Osteocyte (in vitro differentiated cells): ENCODE data around the gene HOGA1. TPM values are rescaled to one million over a fixed set of nuclear protein-coding genes. Genes with fewer than 3 reads are reported as not detected.

Experiments used
- DNase-seq: peaks from one replicate; pipeline ENCODE4 v3.0.0; 2021; ENCODE audit warnings: mixed read lengths; ENCODE audit not compliant: unreplicated experiment; ENCODE audit errors: extremely low spot score
- H3K27ac Mint-ChIP-seq: one replicate; pipeline ENCODE4 v1.8.0; 2021; ENCODE audit warnings: mild to moderate bottlenecking, mixed read lengths; ENCODE audit not compliant: unreplicated experiment
- H3K27me3 Mint-ChIP-seq: one replicate; pipeline ENCODE4 v1.8.0; 2021; ENCODE audit warnings: mixed read lengths; ENCODE audit not compliant: unreplicated experiment
- H3K36me3 Mint-ChIP-seq: one replicate; pipeline ENCODE4 v1.8.0; 2021; ENCODE audit warnings: mixed read lengths; ENCODE audit not compliant: unreplicated experiment
- H3K4me1 Mint-ChIP-seq: one replicate; pipeline ENCODE4 v1.8.0; 2021; ENCODE audit warnings: mixed read lengths; ENCODE audit not compliant: unreplicated experiment
- H3K4me3 Mint-ChIP-seq: one replicate; pipeline ENCODE4 v1.8.0; 2021; ENCODE audit warnings: mild to moderate bottlenecking, moderate library complexity, mixed read lengths; ENCODE audit not compliant: unreplicated experiment
- H3K9me3 Mint-ChIP-seq: one replicate; pipeline ENCODE4 v1.8.0; 2021; ENCODE audit warnings: mixed read lengths; ENCODE audit not compliant: unreplicated experiment
- total RNA-seq: library from RNA; stranded (reverse); gene quantifications from 2 replicates; pipeline ENCODE4 v1.2.1, GENCODE V29; 2021
- TF ChIP-seq, protein P1 (sequence below): fragments of 200-600 bp; sonication (generic); IDR thresholded peaks from 2 replicates; pipeline ENCODE4 v1.5.0; 2021; ENCODE audit warnings: antibody characterized with exemption, mild to moderate bottlenecking, moderate library complexity

Gene HOGA1
- total RNA-seq, 1 donor from 2014 or later, result not detected

DNA sequence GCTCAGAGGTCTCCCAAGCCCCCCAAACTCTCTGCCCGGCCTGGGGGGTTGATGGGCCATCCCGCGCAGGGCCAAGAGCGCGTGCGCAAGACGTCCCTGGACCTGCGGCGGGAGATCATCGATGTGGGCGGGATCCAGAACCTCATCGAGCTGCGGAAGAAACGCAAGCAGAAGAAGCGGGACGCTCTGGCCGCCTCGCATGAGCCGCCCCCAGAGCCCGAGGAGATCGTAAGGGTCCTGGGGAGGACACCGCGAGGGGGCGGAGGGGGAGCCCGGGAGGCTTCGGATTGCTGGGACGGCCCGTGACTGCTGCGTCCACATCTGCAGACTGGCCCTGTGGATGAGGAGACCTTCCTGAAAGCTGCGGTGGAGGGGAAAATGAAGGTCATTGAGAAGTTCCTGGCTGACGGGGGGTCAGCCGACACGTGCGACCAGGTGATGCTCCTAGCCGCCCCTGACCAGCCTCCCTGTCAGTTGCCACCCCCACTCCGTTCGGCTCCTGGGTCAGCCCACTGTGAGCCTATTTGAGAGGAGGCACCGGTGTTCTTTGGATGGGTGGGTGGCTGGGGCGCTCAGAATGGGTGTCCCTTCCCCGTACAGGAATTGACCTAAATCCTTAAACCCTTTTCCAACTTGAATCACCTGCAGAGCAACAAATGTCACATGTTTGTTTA is 5.9 kb upstream of the HOGA1 start:
- H3K27me3 Mint-ChIP-seq, result no peaks in the 10 kb centered on the region
- no peak overlapping the region for H3K27ac Mint-ChIP-seq
- DNase-seq, result no peak
- H3K4me1 Mint-ChIP-seq, result peaks cover 30% of the 10 kb centered on the region
- no peak overlapping the region for H3K4me3 Mint-ChIP-seq
- no peaks in the 10 kb centered on the region for H3K36me3 Mint-ChIP-seq
- TF ChIP-seq, protein P1, sequence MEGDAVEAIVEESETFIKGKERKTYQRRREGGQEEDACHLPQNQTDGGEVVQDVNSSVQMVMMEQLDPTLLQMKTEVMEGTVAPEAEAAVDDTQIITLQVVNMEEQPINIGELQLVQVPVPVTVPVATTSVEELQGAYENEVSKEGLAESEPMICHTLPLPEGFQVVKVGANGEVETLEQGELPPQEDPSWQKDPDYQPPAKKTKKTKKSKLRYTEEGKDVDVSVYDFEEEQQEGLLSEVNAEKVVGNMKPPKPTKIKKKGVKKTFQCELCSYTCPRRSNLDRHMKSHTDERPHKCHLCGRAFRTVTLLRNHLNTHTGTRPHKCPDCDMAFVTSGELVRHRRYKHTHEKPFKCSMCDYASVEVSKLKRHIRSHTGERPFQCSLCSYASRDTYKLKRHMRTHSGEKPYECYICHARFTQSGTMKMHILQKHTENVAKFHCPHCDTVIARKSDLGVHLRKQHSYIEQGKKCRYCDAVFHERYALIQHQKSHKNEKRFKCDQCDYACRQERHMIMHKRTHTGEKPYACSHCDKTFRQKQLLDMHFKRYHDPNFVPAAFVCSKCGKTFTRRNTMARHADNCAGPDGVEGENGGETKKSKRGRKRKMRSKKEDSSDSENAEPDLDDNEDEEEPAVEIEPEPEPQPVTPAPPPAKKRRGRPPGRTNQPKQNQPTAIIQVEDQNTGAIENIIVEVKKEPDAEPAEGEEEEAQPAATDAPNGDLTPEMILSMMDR, result no peak
- H3K9me3 Mint-ChIP-seq, result no peaks in the 10 kb centered on the region

DNA sequence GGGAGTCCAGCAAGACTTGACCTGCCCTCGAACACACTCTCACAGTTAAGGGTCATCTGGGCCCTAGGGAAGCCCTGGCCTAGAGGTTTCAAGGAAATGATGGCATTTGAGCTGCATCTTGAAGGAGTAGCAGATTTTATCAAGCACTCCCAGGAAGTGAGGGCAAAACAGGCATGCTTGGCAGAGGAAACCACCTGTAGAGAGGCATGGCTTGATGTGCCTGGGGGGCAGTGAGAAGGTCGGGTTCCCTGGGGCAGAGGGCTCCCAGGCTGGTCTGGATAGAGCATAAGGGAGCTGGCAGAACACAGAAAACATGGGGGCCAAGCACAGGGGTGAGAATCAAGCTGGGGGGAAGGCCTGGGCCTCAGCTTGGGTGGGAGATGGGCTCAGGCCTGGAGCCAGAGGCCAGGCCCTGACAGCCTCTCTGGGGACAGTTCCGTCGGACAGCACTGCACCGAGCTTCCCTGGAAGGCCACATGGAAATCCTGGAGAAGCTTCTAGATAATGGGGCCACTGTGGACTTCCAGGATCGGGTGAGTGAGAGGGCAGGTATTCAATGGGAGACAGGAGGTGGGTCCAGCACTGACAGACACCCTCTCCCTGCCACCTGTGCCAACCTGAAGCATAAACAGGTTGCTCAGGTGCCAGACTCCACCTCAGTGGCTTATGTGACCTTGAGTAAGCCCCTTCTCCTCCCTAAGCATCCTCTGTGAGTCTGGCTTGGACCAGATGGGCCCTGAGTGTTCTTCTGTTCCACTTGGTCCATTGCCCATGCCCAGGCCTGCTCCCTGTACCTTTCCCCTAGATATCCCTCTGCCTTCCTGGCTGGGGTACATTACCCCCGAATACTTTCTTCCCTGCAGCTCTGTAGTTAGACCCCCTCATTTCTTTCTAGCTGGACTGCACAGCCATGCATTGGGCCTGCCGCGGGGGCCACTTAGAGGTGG is 3.5 kb upstream of the HOGA1 start:
- Mint-ChIP-seq H3K27ac (no peak overlapping the region), H3K27me3 (no peaks in the 10 kb centered on the region), H3K4me1 (peaks cover 19% of the 10 kb centered on the region), H3K4me3 (no peak overlapping the region), H3K36me3 (no peaks in the 10 kb centered on the region), H3K9me3 (no peaks in the 10 kb centered on the region)
- TF ChIP-seq, protein P1, result no peak
- DNase-seq, result no peak

DNA sequence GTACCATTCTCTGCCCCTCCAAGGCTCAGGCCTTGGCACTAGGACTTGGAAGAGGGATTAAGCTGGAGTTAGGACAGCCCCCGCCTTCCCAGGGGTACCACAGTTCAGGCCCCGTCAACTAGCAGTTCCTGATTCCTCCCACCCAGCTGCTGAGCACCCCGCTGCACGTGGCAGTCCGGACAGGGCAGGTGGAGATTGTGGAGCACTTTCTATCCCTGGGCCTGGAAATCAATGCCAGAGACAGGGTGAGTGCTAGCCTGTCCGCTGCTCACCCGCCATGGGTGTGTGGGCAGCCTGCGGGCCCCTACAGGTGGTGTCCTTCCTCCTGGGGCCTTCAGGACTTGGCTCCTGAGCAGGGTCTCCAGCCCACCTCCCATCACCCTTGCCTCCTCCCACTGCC is 2.0 kb upstream of the HOGA1 start:
- H3K36me3 Mint-ChIP-seq, result no peaks in the 10 kb centered on the region
- no peak overlapping the region for H3K4me3 Mint-ChIP-seq
- no peaks in the 10 kb centered on the region for H3K9me3 Mint-ChIP-seq
- H3K27me3 Mint-ChIP-seq, result no peaks in the 10 kb centered on the region
- DNase-seq, result no peak
- H3K27ac Mint-ChIP-seq, result no peak overlapping the region
- peaks cover 14% of the 10 kb centered on the region for H3K4me1 Mint-ChIP-seq
- TF ChIP-seq, protein P1, result no peak

DNA sequence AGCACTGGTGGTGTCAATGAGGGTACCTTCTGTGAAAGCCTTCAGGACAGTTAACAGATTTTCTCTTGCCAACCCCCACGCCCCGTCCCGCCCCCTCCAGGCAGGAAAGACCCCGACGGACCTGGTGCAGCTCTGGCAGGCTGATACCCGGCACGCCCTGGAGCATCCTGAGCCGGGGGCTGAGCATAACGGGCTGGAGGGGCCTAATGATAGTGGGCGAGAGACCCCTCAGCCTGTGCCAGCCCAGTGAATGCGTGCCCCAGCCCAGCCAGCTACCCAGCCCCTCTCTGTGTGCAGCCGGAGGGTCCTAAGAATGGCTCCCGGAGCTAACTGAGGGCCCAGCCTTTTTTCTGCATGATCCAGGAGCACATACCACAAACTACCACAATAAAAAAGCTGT is 713 bp upstream of the HOGA1 start:
- H3K27me3 Mint-ChIP-seq, result no peaks in the 10 kb centered on the region
- H3K27ac Mint-ChIP-seq, result no peak overlapping the region

More for the DNA sequence above, 713 bp upstream of the HOGA1 start:
- H3K4me3 Mint-ChIP-seq, result no peak overlapping the region
- TF ChIP-seq, protein P1, result no peak
- H3K36me3 Mint-ChIP-seq, result no peaks in the 10 kb centered on the region
- peaks cover 14% of the 10 kb centered on the region for H3K4me1 Mint-ChIP-seq
- no peak for DNase-seq
- H3K9me3 Mint-ChIP-seq, result no peaks in the 10 kb centered on the region
